ENCODE data around the gene ANKLE1.

DNA sequence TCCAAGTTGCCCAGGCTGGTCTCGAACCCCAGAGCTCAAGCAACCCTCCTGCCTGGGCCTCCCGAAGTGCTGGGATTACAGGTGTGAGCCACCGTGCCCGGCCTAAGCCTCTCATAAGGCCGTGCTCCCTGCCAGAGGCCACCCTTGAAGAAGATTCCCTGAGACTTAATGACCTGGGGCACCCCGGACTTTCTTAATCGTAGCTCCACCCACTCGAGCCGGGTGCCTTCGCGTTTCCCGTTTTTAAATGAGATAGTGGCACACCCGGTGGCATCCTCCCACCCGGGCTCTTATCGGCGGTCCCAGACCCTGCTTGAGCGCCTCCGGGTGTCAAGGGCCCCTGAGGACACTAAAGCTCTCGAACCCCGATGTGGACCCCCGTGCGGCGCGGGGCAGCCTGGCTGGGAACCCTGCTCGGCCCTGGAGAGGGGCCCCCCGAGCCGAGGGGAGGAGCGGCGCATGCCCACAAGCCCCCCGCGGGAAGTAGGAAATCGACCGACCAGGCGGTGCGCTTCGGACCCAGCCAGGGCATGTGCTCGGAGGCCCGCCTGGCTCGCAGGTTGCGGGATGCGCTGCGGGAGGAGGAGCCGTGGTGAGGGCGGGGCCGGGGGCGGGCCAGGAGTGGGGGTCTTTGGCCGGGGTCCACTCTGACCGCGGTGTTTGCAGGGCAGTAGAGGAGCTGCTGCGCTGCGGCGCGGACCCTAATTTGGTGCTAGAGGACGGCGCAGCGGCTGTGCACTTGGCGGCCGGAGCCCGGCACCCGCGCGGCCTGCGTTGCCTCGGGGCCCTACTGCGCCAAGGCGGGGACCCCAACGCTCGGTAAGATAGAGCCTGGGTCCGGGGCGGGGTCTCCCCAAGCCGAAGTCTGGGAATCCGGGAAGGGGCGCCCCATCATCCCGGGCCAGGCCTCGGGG is at the start of gene ANKLE1:
- TF ChIP-seq, protein P1, sequence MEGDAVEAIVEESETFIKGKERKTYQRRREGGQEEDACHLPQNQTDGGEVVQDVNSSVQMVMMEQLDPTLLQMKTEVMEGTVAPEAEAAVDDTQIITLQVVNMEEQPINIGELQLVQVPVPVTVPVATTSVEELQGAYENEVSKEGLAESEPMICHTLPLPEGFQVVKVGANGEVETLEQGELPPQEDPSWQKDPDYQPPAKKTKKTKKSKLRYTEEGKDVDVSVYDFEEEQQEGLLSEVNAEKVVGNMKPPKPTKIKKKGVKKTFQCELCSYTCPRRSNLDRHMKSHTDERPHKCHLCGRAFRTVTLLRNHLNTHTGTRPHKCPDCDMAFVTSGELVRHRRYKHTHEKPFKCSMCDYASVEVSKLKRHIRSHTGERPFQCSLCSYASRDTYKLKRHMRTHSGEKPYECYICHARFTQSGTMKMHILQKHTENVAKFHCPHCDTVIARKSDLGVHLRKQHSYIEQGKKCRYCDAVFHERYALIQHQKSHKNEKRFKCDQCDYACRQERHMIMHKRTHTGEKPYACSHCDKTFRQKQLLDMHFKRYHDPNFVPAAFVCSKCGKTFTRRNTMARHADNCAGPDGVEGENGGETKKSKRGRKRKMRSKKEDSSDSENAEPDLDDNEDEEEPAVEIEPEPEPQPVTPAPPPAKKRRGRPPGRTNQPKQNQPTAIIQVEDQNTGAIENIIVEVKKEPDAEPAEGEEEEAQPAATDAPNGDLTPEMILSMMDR (IDR thresholded peaks at IDR 0.05): no peak
- TF ChIP-seq RAD21 (IDR thresholded peaks at IDR 0.05; ENCODE audit: low read length) (no peak), EP300 (IDR thresholded peaks at IDR 0.05; ENCODE audit: borderline replicate concordance in 1 of 2, low read depth in 1 of 2, low read length in 1 of 2) (no peak), REST (IDR thresholded peaks at IDR 0.05; ENCODE audit: low read depth, low read length) (no peak)

All from SK-N-SH (cell line).